Activated naive CD4-positive, alpha-beta T cell treated with anti-CD3 and anti-CD28 coated beads, Interleukin-2, amount 10 ng/mL, durations not matched to agents 5 hours and 36 hours (primary cell): ENCODE measurements around the gene SAMD5. TPM values are rescaled to one million over a fixed set of nuclear protein-coding genes. Genes with fewer than 3 reads are reported as not detected.

Source experiments
- total RNA-seq, 2 experiments: library from RNA; stranded (reverse); gene quantifications; one replicate each; pipeline ENCODE4 v1.2.3, GENCODE V29; 2021

SAMD5 gene
- not detected for total RNA-seq

GRCh38 chr6:147508042-147508865 lies at the start of gene SAMD5:
TSS of gene SAMD5 (plus strand) at chr6:147508690. CDS start at chr6:147508929, 239 bp downstream.

